ENCODE data around the gene SCAF8. TPM values are rescaled to one million over a fixed set of nuclear protein-coding genes. Genes with fewer than 3 reads are reported as not detected.

SCAF8 gene
- total RNA-seq, 1 donor from 2014 or later, result 39.4 TPM

DNA sequence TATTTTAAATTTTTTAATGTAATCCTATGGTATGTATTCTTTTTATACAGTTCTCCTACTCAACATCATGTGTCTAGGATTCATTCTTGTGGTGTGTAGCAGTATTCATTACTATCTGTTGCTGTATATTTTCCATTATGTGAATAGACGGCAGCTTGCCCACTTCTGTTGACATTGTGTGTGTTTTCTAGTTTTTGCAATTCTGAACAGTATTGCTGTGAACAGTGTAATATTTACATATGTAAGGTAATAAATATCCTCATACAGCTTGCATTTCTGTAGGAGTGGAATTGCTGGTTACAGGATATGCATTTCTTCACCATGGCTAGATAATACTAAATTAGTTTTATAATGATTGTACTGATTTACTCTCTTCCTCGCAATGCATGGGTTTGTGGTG is 51.9 kb downstream of the SCAF8 start:
- Histone ChIP-seq H3K27me3 (ENCODE audit: low read depth) (no peaks in the 10 kb centered on the region), H3K36me3 (peaks cover 36% of the 10 kb centered on the region), H3K4me1 (no peaks in the 10 kb centered on the region), H3K27ac (no peak overlapping the region), H3K9me3 (no peaks in the 10 kb centered on the region), H3K4me3 (no peak overlapping the region)
- TF ChIP-seq CTCF (IDR thresholded peaks at IDR 0.05), result no peak
- ATAC-seq (no peak), DNase-seq (no peak)
- intact Hi-C loops (cut with DNase I), result no loop called here

DNA sequence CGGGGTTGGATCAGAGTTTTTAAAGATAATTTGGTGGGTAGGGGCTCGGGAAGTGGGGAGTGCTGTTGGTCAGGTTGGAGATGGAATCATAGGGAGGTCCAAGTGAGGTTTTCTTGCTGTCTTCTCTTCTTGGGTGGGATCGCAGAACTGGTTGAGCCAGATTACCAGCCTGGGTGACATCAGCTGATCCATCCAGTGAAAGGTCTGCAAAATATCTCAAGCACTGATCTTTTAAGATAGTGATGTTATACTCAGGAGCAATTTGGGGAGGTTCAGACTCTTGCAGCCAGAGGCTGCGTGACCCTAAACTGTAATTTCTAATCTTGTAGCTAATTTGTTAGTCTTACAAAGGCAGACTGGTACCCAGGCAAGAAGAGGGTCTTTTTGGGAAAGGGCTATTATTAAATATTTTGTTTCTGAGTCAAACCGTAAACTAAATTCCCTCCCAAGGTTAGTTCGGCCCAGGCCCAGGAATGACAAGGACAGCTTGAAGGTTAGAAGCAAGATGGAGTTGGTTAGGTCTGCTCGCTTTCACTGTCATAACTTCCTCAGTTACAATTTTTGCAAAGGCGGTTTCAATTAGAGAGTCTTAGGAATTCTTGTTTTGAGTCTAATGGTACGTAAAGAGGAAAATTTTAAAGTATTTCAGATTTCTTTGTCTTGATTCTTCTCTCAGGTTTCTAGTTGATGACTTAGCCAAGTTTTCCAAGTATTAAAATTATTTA is 53.1 kb downstream of the SCAF8 start:
- H3K9me3 ChIP-seq, result no peaks in the 10 kb centered on the region
- no peak overlapping the region for H3K27ac ChIP-seq
- DNase-seq (no peak), ATAC-seq (no peak)
- no peaks in the 10 kb centered on the region for H3K4me1 ChIP-seq
- no peak overlapping the region for H3K4me3 ChIP-seq
- intact Hi-C loops (cut with DNase I), result no loop called here
- no peak for TF ChIP-seq CTCF (IDR thresholded peaks at IDR 0.05)
- peaks cover 27% of the 10 kb centered on the region for H3K36me3 ChIP-seq
- H3K27me3 ChIP-seq (ENCODE audit: low read depth), result no peaks in the 10 kb centered on the region

DNA sequence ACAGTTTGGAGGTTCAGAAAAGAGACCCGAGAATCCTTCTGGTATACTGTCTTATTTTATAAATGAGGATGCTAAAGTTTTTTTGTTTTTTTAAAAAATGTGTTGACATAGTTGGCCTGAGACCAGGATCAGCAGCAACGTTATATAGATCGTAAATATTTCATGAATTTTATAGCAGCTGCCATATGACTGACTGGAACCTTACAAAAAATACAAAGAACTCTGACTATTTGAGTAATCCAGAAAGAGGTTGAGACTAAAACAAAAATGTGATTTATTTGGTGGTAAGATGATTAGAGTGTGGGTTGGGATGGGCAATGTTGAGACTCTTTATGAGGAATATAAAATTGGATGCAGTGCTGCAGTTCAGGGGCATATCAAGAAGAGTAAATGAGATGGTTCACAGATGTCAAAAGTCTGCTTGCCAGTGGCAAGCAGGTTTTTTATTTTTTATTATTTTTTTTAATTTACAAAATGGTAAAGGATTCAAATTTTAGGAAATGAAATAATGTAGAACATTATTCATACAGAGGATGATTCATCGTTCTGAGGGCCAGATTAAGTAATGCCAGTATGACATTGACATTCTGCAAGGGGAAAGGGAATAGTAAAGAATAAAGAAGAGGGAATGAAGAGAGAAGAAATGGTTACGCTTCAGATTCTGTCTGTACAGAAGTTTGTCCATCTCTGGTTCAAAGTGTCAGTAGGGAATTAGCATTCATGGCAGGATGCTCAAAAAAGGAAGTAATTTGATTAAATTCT is 58.5 kb downstream of the SCAF8 start:
- no peak overlapping the region for H3K27ac ChIP-seq
- intact Hi-C loops (cut with DNase I), result no loop called here
- peaks cover 50% of the 10 kb centered on the region for H3K36me3 ChIP-seq

DNA sequence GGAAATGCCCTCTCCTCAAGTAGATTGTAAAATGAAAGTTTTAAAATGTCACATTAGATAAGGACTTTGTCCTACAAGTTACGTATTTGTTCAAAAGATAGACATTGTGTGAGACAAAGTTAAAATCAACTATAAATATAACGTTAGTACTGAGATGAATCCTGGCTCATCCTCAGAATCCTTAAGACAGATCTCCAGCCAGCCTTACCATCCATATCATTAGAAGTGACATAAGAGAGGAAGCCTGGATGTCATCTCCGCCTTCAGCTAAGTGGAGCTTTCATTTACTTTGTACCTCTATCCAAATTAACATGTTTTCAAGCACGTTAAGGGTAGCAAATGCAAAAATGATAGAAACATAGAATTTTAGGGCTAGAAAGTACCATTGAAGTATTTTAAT is 59.1 kb downstream of the SCAF8 start:
- ATAC-seq (no peak), DNase-seq (no peak)
- intact Hi-C loops (cut with DNase I), result no loop called here
- H3K27me3 ChIP-seq (ENCODE audit: low read depth), result no peaks in the 10 kb centered on the region
- H3K9me3 ChIP-seq, result no peaks in the 10 kb centered on the region
- H3K4me1 ChIP-seq, result no peaks in the 10 kb centered on the region
- no peak for TF ChIP-seq CTCF (IDR thresholded peaks at IDR 0.05)
- H3K27ac ChIP-seq, result no peak overlapping the region
- no peak overlapping the region for H3K4me3 ChIP-seq
- H3K36me3 ChIP-seq, result peaks cover 56% of the 10 kb centered on the region

More for the DNA sequence above, 58.5 kb downstream of the SCAF8 start:
- no peak for ATAC-seq
- Histone ChIP-seq H3K4me3 (no peak overlapping the region), H3K9me3 (no peaks in the 10 kb centered on the region), H3K4me1 (no peaks in the 10 kb centered on the region), H3K27me3 (ENCODE audit: low read depth) (no peaks in the 10 kb centered on the region)
- no peak for DNase-seq
- no peak for TF ChIP-seq CTCF (IDR thresholded peaks at IDR 0.05)

DNA sequence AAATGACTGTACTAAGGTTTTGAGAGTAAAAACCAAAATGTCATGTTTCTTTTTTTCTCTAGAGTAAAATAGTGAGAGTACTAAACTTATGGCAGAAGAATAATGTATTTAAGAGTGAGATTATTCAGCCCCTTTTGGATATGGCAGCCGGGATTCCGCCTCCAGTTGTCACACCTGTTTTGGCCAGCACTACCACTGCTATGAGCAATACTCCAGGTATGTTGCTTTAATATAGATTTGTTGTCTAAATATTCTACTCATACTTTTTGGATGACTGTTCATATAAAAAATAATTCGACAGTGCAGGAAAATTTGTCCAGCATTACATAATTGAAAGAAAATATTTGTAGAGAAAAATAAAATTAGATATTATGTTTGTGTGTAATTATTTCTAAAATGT is 59.5 kb downstream of the SCAF8 start:
- intact Hi-C loops (cut with DNase I), result no loop called here
- Histone ChIP-seq H3K4me1 (no peaks in the 10 kb centered on the region), H3K9me3 (no peaks in the 10 kb centered on the region), H3K27me3 (ENCODE audit: low read depth) (no peaks in the 10 kb centered on the region), H3K27ac (no peak overlapping the region), H3K36me3 (peaks cover 57% of the 10 kb centered on the region), H3K4me3 (no peak overlapping the region)
- ATAC-seq (no peak), DNase-seq (no peak)
- TF ChIP-seq CTCF (IDR thresholded peaks at IDR 0.05), result no peak

All from lower lobe of right lung (tissue), 2 donors.